Measurements from ENCODE around the gene SDK1. TPM values are rescaled to one million over a fixed set of nuclear protein-coding genes. Genes with fewer than 3 reads are reported as not detected.

The SDK1 gene
- total RNA-seq, 2 donors from 2014 or later, result 4.8 to 13.2 TPM

DNA sequence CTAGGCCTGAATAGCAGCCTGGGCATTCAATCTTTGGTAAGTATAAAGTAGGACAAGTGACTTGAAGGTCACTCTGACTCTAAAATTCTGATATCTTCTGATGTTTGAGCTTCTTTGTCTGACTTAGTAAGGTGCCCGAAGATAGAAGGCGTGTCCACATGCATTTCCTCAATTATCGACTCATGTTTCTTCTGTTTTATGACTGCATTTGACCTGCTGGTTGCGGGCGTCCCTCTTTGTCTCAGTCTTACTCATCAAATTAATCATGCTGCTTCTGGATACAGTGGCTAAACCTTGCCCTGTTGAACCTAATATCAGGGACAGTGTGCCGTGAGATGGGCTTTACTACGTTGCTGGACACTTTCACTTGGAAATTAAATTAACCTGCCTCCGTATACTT, 534.1 kb downstream of the SDK1 start:
- no peaks in the 10 kb centered on the region for H3K27me3 ChIP-seq (replicated peaks; ENCODE audit: insufficient read depth)
- no peak overlapping the region for H3K27ac ChIP-seq
- no peaks in the 10 kb centered on the region for H3K4me1 ChIP-seq (replicated peaks)
- no peak for TF ChIP-seq POLR2AphosphoS5 (IDR thresholded peaks at IDR 0.05)
- TF ChIP-seq, protein P1, sequence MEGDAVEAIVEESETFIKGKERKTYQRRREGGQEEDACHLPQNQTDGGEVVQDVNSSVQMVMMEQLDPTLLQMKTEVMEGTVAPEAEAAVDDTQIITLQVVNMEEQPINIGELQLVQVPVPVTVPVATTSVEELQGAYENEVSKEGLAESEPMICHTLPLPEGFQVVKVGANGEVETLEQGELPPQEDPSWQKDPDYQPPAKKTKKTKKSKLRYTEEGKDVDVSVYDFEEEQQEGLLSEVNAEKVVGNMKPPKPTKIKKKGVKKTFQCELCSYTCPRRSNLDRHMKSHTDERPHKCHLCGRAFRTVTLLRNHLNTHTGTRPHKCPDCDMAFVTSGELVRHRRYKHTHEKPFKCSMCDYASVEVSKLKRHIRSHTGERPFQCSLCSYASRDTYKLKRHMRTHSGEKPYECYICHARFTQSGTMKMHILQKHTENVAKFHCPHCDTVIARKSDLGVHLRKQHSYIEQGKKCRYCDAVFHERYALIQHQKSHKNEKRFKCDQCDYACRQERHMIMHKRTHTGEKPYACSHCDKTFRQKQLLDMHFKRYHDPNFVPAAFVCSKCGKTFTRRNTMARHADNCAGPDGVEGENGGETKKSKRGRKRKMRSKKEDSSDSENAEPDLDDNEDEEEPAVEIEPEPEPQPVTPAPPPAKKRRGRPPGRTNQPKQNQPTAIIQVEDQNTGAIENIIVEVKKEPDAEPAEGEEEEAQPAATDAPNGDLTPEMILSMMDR (IDR thresholded peaks at IDR 0.05), result no peak
- H3K36me3 ChIP-seq, result no peaks in the 10 kb centered on the region
- H3K9me3 ChIP-seq, result no peaks in the 10 kb centered on the region
- no peak for DNase-seq (ENCODE audit: low spot score)
- WGBS, result 86% methylated on average over 8 of the region's 8 CpGs
- no peak overlapping the region for H3K4me3 ChIP-seq
- intact Hi-C loops (cut with DNase I), result no loop called here

DNA sequence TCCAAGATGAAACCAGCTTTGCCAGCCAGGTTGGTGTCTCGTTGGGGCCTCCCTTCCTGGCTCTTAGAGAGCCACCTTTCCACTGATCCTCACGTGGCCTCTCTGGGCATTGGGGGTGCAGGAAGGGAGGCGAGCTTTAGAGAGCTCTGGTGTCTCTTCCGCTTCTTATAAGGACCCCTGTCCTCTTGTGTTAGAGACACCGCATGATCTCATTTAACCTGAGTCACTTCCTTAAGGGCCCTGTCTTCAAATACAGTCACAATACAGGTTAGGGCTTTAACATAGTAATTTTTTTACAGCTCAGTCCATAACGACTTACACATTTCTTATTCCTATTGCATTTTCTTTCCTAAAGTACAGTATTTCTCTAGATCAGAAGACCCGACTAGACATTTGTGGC, 535.8 kb downstream of the SDK1 start:
- WGBS, result 92% methylated on average over 7 of the region's 7 CpGs
- no peak for DNase-seq (ENCODE audit: low spot score)
- Histone ChIP-seq H3K27ac (no peak overlapping the region), H3K4me3 (no peak overlapping the region), H3K9me3 (no peaks in the 10 kb centered on the region), H3K27me3 (replicated peaks; ENCODE audit: insufficient read depth) (no peaks in the 10 kb centered on the region), H3K36me3 (no peaks in the 10 kb centered on the region), H3K4me1 (replicated peaks) (no peaks in the 10 kb centered on the region)
- TF ChIP-seq POLR2A (IDR thresholded peaks at IDR 0.05), result no peak
- TF ChIP-seq, protein P1 (IDR thresholded peaks at IDR 0.05), result no peak
- TF ChIP-seq POLR2AphosphoS5 (IDR thresholded peaks at IDR 0.05), result no peak
- intact Hi-C loops (cut with DNase I), result no loop called here

DNA sequence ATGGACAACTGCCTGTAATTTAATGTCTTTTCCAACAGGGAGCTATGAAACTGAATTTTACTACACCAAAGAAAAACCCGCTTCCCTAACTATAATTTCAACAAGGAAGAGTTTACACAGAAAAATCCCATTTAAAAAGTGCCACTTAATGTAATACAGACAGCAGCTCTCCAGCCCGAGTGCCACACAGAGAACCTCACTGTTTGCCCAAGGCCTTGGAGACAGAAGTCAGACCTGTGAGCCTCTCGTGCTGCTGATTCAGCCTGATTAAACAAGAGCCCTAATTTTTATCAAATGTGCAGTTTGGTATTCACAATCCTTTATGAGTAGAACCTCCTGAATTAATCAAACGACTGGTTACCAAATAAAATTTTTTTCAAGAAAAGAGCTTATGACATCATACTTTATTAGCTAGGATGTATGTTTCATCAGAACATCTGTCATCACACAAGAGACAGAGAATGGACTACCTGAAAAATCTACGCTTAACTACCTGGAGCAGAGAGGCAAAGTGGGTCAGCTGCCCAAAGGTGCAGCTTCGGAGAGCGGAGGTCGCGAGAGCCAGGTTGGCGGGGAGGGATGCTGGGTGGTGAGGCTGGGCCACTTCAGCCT, 543.6 kb downstream of the SDK1 start:
- intact Hi-C loops (cut with DNase I), result no loop called here
- H3K27me3 ChIP-seq (replicated peaks; ENCODE audit: insufficient read depth), result no peaks in the 10 kb centered on the region
- no peak overlapping the region for H3K4me3 ChIP-seq
- no peak overlapping the region for H3K27ac ChIP-seq
- TF ChIP-seq POLR2A (IDR thresholded peaks at IDR 0.05) (no peak), POLR2AphosphoS5 (IDR thresholded peaks at IDR 0.05) (no peak)
- TF ChIP-seq, protein P1 (IDR thresholded peaks at IDR 0.05), result no peak
- H3K9me3 ChIP-seq, result no peaks in the 10 kb centered on the region
- H3K36me3 ChIP-seq, result no peaks in the 10 kb centered on the region
- H3K4me1 ChIP-seq (replicated peaks), result no peaks in the 10 kb centered on the region
- DNase-seq (ENCODE audit: low spot score), result no peak
- WGBS, result 90% methylated on average over 10 of the region's 10 CpGs

DNA sequence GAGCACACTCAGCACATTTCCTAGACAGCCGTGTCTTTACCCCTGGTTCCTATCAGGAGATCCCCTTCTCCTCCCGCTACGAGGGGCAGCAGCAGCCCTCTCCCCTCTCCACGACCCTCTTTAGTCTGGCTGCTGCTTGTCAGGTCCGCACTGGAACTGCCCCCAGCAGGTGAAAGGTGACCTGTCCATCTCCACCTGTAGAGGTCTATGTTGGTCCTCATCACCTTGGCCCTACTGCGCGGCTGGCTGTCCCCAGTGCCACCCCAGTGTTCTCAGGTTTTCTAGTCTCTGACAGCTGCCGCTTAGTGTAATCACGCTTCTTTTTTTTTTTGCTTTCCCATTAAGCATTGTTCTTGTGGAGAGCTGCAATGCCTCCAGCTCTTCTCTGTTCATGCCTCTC, 545.7 kb downstream of the SDK1 start:
- no peaks in the 10 kb centered on the region for H3K4me1 ChIP-seq (replicated peaks)
- intact Hi-C loops (cut with DNase I), result no loop called here
- TF ChIP-seq POLR2AphosphoS5 (IDR thresholded peaks at IDR 0.05) (no peak), POLR2A (IDR thresholded peaks at IDR 0.05) (no peak)
- TF ChIP-seq, protein P1 (IDR thresholded peaks at IDR 0.05), result no peak
- H3K27ac ChIP-seq, result no peak overlapping the region
- H3K9me3 ChIP-seq, result no peaks in the 10 kb centered on the region
- H3K4me3 ChIP-seq, result no peak overlapping the region
- no peaks in the 10 kb centered on the region for H3K36me3 ChIP-seq
- H3K27me3 ChIP-seq (replicated peaks; ENCODE audit: insufficient read depth), result no peaks in the 10 kb centered on the region
- WGBS, result 88% methylated on average over 9 of the region's 9 CpGs
- no peak for DNase-seq (ENCODE audit: low spot score)

DNA sequence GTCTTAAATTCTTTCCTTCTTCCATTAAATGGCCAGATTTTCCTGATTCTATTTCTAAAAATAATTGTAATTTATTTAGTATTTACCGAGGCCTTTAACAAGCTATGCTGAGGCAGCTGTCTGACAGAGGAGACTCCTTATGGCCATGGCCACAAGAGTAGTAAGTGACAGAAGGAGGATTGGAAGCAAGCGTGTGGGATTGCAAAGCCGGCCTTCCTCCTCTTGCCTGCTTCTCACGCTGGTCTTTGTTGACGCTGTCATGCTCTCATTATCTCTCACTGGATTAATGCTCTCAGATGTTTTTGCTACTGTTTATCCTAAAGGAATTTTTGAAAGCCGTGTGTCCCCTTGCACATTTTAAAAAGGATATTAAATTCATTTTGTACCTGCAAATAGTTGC, 546.3 kb downstream of the SDK1 start:
- Histone ChIP-seq H3K4me3 (no peak overlapping the region), H3K27me3 (replicated peaks; ENCODE audit: insufficient read depth) (no peaks in the 10 kb centered on the region), H3K4me1 (replicated peaks) (no peaks in the 10 kb centered on the region), H3K36me3 (no peaks in the 10 kb centered on the region), H3K27ac (no peak overlapping the region), H3K9me3 (no peaks in the 10 kb centered on the region)
- TF ChIP-seq POLR2AphosphoS5 (IDR thresholded peaks at IDR 0.05) (no peak), POLR2A (IDR thresholded peaks at IDR 0.05) (no peak)
- TF ChIP-seq, protein P1 (IDR thresholded peaks at IDR 0.05), result no peak
- intact Hi-C loops (cut with DNase I), result no loop called here
- 82% methylated on average over 6 of the region's 6 CpGs for WGBS
- no peak for DNase-seq (ENCODE audit: low spot score)
